ENCODE results near the gene MAT1A.

- no peak for TF ChIP-seq CTCF (IDR thresholded peaks at IDR 0.05; ENCODE audit: insufficient read depth, low read length)
- no peak for TF ChIP-seq POLR2AphosphoS5 (IDR thresholded peaks at IDR 0.05; ENCODE audit: low read depth)
- no peak for TF ChIP-seq SPI1 (IDR thresholded peaks at IDR 0.05; ENCODE audit: borderline replicate concordance, low read depth)
- no peak for TF ChIP-seq REST (IDR thresholded peaks at IDR 0.05; ENCODE audit: insufficient replicate concordance, low read depth)
- TF ChIP-seq GABPA (IDR thresholded peaks at IDR 0.05; ENCODE audit: low read depth) = no peak
Observed at GRCh38 chr10:80279146-80279545, 10.3 kb downstream of the MAT1A start.

Data from HL-60 (cell line).